ENCODE results near the gene HTN1. TPM values are rescaled to one million over a fixed set of nuclear protein-coding genes. Genes with fewer than 3 reads are reported as not detected.

Gene HTN1
- total RNA-seq, 2 experiments from 2014 or later: not detected

DNA sequence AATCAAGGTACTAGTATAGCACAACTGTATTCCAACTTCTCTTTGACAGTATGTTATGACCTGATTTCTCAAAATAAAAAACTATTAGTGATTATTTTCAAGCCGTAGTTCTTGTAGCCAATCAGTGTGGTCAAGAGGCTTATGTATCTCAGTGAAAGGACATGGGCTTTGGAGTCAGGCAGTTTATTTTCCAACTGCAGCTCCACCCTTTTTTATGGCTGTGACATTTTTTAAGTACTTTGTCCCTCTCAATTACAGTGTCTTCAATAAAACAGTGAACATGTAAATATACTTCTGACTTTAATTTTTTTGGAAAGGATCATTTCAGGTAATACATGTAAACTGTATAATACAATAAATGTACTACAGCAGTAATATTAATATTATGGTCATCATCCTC lies 30.0 kb downstream of the HTN1 start:
- Mint-ChIP-seq H3K27ac (no peak overlapping the region), H3K4me1 (no peaks in the 10 kb centered on the region), H3K27me3 (no peaks in the 10 kb centered on the region), H3K36me3 (no peaks in the 10 kb centered on the region), H3K9me3 (no peaks in the 10 kb centered on the region), H3K4me3 (no peak overlapping the region)
- DNase-seq (no peak), ATAC-seq (ENCODE audit: low read depth) (no peak)
- POLR2A ChIA-PET: no interaction called here

DNA sequence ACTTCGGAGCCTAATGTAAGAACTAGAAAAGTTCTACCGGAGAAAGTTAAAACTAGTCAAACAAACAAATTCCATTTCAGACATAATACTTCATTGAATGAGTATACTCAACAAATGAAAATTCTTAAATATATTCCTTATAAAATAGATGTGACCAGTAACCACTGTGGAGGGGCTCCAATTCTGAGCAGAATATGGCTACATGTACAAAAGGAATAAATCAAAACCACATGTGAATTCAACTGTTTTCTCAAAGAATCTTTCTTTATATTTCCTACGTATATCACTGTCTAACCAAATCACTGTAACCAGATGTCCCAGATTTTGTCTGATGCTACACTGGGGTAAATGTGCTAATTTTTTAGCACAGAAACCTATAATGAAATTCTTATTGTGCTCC lies 49.0 kb downstream of the HTN1 start:
- no peaks in the 10 kb centered on the region for H3K4me1 Mint-ChIP-seq
- H3K36me3 Mint-ChIP-seq: no peaks in the 10 kb centered on the region
- H3K9me3 Mint-ChIP-seq: no peaks in the 10 kb centered on the region
- DNase-seq (no peak), ATAC-seq (ENCODE audit: low read depth) (no peak)
- POLR2A ChIA-PET: no interaction called here
- no peak overlapping the region for H3K4me3 Mint-ChIP-seq
- no peaks in the 10 kb centered on the region for H3K27me3 Mint-ChIP-seq
- H3K27ac Mint-ChIP-seq: no peak overlapping the region

Other genes starting within 250 kb of the HTN1 start
- not detected for gene SULT1E1, start 190.3 kb upstream of the HTN1 start, total RNA-seq
- gene CSN1S1, start 119.4 kb upstream of the HTN1 start, total RNA-seq: not detected
- gene CSN2, start 84.7 kb upstream of the HTN1 start, total RNA-seq: not detected
- not detected for gene STATH, start 54.5 kb upstream of the HTN1 start, total RNA-seq
- gene HTN3, start 22.0 kb upstream of the HTN1 start, total RNA-seq: not detected
- gene PRR27, start 103.8 kb downstream of the HTN1 start, total RNA-seq: not detected
- not detected for gene ODAM, start 145.3 kb downstream of the HTN1 start, total RNA-seq
- gene FDCSP, start 175.7 kb downstream of the HTN1 start, total RNA-seq: not detected
- not detected for gene CSN3, start 192.2 kb downstream of the HTN1 start, total RNA-seq

Measured in activated naive CD8-positive, alpha-beta T cell treated with anti-CD3 and anti-CD28 coated beads, Interleukin-2, amount 10 ng/mL, durations not matched to agents 7 days and 5 days (primary cell).